ENCODE data around the gene B3GAT3.
A peak's percentile ranks its signal among the peaks of the same experiment; 100 is the strongest.
"Not testable (repeated sequence)": the region's sequence is repeated elsewhere in the genome, so short reads cannot be mapped to it uniquely, and the experiment has no call there.

The B3GAT3 gene

DNA sequence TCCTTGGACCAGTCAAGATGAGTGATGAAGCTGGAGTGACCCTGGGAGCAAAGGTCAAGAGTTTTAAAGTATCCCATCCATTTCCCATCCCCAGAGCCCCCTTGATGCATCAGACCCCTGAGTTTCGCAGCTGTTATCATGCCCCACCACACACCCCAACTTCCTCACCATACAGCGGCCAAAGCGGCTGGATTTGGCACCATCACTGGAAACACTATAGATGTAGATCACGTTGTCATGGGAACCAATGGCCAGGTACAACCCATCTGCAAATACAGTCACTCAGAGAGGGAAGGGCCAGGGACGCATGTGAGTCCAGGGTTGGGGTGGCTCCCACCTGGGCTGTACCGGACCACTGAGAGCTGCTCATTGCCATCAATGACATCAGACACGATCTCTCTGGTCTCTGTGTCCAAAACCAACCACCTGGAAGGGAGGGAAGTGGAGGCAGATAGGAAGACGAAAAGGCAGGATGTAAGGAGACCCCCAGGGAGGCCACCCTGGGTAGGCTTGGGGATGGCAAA lies 17.9 kb downstream of the B3GAT3 start:
- DNase-seq (ENCODE audit: low read depth): no peak

DNA sequence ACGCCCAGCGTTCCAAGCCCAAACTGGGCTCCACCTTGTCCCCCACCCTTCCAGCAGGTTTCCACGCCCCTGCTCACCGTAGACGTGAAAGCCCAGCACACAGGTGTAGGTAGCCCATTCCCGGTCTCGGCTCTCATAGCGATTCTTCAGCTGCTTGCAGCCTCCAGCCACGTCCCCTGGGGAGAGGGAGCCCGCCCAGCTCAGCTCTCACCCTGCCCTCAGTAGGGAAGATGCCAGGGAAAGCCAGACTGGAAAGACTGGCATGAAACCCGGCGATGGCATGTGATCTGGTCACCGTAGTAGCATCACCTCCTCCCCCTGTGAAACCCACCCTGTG lies 18.7 kb downstream of the B3GAT3 start:
- DNase-seq (ENCODE audit: low read depth): no peak

DNA sequence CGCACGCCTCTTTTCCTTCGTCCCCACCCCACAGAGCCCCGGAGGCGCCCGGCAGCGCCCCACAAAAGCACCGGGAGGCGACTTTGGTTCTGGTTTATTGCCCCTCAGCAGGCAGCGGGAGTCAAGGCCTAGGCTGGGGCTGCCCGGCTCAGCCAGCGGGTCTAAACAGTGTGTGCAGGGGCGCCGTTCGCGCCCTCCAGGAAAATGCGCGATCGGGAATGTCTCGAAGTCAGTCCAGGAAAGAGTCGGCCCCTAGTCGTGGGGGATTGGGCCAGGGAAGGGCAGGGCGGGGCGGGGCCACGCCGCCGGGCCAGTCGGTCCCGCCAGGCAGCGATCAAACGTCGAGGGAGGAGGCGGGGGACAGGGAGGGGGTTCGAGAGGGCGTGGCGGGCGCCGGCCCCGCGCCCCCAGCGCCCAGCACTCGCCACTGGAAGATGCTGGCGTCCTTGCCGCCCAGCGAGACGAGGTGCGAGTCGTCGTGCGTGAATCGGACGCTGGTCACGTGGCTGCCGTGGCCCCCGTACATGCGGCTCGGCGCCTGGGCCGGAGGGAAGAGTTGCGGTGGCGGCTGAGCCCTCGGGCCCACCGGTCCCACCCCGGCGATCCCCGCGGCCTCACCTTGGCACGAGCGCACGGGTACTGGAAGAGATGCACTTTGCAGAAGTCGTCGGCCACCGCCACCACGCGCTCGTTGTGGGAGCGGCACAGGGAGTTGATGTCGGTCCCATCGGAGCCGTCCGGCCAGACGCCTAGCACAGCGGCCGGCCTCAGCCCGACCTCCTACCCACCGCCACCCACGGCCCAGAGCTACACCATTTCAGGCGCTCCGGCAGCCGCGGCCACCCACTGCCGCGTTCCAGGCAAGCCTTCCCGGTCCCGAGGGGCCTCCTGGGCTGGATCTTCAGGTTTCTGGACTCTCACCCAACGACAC lies 19.4 kb downstream of the B3GAT3 start:
- DNase-seq (ENCODE audit: low read depth): peak; percentile 22

- DNase-seq (ENCODE audit: low read depth): peak; percentile 96
Measured at GRCh38 chr11:62601372-62602140, 20.2 kb downstream of the B3GAT3 start, which contains the start of gene MTA2. TSS of gene MTA2 (minus strand) at chr11:62601865. CDS start at chr11:62601450, 415 bp downstream.

GRCh38 chr11:62601122-62601371 lies 20.7 kb downstream of the B3GAT3 start:
- DNase-seq (ENCODE audit: low read depth): peak; percentile 39

GRCh38 chr11:62600367-62601121 lies 21.2 kb downstream of the B3GAT3 start:
- DNase-seq (ENCODE audit: low read depth): no peak

DNA sequence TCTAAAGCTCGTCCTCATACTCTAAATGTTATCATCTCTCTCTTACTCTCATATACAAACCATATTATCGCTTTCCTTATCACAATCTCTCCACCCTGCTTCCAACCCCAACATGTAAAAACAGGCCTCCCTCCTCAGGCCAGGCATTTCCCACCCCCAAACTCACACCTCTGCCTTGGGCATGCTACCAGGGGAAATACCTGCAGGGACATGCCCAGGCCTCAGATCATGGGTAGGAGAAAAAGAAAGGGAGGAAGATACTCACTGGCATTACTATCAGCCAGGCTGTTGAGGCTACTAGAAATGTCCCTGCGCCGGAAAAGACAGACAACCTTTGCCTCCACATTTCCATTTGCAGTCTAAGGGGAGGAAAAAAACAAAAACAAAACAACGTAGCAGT lies 21.9 kb downstream of the B3GAT3 start:
- DNase-seq (ENCODE audit: low read depth): no peak

- DNase-seq (ENCODE audit: low read depth): peak; percentile 96
Measured at GRCh38 chr11:62599069-62599696, 22.6 kb downstream of the B3GAT3 start.

DNA sequence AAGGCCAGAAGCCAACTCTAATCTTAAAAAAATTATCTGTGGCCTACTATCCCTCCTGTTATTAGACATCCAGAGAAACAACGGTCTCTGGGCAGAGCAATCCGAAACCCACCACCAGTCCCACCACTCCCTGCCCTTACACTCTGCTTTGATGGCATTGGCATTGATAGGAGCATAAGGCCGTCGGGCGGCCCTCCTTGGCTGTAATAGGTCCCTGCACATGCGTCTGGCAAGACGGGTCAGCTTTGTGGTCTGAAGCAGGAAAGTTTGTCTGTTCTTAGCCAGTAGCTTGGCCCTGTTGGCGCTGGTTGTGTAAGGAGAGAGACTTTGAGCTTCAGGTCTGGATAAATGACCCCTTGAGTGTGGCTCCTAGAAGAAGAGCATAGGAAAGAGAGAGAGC lies 26.7 kb downstream of the B3GAT3 start:
- DNase-seq (ENCODE audit: low read depth): no peak

DNA sequence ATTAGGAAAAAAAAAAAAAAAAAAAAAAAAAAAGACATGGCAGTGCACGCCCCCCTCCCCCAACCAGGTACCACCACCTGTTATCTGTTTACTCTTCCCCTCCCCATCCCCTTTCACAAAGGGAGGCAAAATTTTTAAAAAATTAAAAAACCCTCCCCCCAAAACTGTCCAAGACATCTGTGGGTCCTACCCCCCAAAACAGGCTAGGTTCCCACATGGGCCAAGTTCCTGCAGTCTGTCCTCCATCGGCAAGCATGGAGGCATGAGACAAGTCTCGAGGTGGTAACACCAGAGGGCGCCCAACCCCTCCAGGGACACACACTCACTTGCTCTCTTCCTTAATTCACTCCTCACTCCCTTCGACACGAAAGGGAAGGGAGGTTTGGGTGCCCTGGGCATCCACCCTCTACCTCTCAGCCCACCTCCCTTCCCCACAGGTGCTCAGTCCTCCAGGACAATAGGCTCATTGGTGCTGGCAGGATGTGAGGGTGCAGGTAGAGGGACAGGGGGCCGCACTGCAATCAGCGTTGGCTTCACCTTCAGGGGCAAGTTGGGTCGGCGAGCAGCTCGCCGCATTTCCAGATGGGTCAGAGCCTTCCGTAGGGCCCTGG lies 28.2 kb downstream of the B3GAT3 start:
- DNase-seq (ENCODE audit: low read depth): peak; percentile 54

- DNase-seq (ENCODE audit: low read depth): no peak
Measured at GRCh38 chr11:62592989-62593421, 28.8 kb downstream of the B3GAT3 start.

DNA sequence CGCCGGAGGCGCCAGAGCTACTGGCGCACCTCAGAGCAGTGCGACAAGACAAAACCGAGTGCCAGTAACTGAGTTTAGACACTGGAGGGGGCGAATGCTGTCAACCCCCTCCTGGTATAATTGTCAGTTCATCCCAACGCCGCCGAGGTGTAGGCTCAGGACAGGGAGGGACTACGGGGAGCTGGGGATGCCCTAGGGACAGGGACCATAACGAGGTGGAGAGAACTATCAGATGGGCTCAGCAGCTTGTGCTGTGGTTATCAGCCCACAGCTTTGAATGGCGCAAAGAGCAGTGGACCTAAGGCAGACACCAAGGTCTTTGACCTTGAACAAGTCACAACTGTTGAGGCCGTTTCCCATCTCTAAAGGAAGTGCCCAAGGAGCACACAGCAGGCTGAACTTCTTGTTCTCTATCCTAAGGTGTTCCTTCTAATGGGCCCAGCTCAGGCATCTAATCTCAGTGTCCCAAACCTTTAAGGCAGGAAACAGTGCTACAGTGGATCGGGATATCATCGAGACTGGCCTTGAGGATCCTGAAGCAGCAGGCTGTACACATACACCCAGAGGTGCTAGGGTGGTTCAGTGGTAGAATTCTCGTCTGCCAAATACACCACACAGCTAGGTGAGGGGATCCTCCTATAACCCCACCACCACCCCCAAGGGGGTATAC lies 29.5 kb downstream of the B3GAT3 start:
- DNase-seq (ENCODE audit: low read depth): no peak

DNA sequence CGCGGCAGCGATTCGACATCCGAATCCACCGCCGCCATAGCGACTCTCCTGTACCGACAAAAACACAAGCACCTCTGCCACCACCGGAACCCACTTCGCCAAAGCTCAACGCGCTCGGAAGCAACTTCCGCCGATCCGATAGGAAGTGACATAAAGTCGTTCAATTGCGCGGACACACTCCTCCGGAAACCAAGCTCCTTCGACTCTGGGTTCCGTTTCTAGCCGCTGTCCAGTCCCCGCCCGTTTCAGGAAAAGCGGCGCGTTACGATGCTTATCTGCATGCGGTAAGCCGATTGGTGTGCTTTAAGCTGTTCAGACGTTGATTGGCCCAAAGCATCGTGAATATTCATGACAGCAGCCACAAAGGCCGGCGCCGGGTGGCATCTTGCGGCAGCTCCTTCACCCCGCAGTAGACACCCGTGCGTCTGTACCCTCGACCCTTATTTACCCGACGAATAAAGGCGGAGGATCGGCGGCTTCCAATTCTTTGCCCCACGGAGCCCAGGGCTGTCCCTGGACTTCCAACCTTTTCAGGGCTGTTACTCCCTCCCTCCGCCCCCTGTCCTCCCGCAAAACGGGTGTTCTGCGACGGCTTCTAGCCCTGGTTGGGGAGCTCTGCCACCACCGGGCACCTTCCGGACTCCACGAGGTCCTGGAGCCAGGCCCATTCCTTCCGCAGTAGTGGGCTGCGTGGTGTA lies 30.2 kb downstream of the B3GAT3 start, which contains the start of gene TUT1:
TSS of gene TUT1 (minus strand) at position 76 of the 698 bp plus-strand sequence. CDS start at position 38, 38 bp downstream.
- peak; percentile 95 for DNase-seq (ENCODE audit: low read depth)

DNA sequence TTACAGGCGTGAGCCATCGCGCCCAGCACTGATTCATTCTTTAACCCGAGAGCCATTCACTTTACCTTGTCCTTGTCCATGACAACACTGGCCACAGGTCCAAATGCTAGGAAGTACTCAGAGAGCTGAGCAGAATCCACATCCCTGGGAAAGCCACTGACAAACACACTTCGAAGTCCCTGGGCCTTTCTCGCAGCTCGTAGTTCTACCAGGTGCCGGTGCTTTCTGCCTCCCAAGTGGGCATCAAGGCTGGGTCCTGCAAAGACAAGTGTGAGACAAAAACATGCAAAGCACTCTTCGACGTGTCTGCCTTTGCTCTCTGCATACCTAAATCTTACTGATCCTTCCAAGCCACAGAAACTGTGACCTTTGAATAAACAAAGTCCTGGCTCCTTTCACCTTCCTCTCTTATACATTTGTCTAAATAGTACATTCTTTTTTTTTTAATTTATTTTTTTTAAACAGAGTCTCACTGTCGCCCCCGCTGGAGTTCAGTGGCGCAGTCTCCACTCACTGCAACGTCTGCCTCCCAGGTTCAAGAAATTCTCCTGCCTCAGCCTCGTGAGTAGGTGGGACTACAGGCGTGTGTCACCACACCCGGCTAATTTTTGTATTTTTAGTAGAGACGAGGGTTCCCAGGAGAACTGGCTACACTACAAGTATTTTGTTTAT lies 32.7 kb downstream of the B3GAT3 start:
- DNase-seq (ENCODE audit: low read depth): no peak

DNA sequence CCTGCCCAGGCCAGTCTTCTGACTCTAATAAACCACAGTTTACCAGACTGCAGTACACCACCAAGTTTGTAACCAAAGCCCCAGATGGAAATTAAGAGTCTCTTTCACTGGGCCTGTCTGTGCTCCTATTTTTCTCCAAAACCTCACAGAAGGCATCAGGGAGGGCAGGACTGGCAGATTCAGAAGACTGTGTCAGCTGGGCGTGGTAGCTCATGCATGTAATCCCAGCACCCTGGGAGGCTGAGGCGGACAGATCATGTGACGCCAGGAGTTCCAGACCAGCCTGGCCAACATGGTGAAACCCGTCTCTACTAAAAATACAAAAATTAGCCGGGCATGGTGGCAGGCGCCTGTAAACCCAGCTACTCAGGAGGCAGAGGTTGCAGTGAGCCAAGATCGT lies 36.4 kb downstream of the B3GAT3 start:
- not testable (repeated sequence) for DNase-seq (ENCODE audit: low read depth)

DNA sequence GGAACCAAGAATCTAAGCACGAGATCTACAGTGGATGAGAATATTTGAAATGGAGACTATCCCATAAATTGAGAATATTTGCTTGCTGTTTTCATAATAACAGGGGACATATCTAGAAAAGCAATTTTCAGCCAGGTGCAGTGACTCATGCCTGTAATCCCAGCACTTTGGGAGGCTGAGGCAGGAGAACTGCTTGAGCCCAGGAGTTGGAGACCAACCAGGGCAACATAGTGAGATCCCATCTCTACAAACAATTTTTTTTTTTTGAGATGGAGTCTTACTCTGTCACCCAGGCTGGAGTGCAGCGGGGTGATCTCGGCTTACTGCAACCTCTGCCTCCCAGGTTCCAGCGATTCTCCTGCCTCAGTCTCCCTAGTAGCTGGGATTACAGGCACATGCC lies 40.1 kb downstream of the B3GAT3 start:
- not testable (repeated sequence) for DNase-seq (ENCODE audit: low read depth)

GRCh38 chr11:62580959-62581715 lies 40.6 kb downstream of the B3GAT3 start:
- DNase-seq (ENCODE audit: low read depth): no peak

DNA sequence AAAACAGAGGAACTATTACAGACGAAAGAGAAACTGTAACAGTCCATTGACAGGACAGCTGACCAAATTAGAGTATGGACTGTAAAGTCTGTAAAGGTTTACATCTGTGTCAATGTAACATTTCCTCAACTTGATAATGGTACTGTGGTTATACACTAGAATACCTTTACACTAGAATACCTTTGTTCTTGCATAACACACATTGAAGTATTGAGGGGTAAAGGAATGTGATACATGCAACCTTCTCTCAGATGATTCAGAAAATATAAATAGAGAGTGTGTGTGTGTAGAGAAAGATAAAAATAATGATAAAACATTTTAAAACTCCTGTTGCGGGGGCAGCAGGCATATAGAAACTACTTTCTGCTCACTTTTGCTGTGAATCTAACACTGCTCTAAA lies 42.5 kb downstream of the B3GAT3 start:
- no peak for DNase-seq (ENCODE audit: low read depth)

DNA sequence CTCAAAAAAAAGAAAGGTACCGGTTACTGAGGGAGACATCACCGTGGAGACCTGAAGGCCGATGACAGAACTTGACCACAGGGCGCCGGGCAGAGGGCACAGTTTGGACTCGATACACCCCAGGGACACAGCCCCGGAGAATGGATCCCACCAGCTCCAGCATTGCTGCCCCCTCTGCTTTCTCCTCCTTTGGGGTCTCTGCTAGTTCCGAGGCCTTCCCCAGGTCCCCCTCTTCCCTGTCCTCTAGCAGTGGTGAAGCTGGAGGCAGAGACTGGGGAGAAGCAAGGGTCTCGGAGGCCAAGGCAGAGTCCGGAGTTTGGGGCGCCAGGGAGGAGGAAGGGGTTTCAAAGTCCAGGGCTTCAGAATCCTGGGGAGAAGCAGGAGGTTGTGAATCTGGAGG lies 43.2 kb downstream of the B3GAT3 start:
- no peak for DNase-seq (ENCODE audit: low read depth)
